GM19328 (cell line): Measurements from ENCODE around the gene ZBTB7C.

Experiments used
- ATAC-seq: cut with Tn5 transposase; IDR thresholded peaks from one replicate; pipeline ENCODE4 v1.9.1; 2021; ENCODE audit warnings: mild to moderate bottlenecking, moderate library complexity; ENCODE audit not compliant: unreplicated experiment

ZBTB7C gene

DNA sequence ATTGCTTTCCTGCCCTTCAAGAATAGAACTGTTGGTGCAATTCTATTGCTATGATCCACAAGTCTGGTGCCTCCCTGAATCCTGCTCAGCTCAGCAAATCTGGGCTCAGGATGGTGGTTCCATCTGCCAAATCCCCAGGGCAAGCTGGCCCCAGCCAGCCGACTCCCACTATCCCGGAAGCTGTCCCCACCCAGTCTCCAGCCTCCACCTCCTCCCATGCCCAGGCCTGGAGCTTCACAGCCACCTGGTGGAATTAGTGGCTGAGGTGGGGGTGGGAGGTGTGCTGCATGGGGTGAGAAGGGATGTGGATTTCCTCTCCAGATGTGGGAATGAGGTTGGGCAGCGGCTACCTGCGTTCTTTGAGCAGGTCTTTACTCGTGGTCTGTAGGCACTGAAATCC, 359.4 kb downstream of the ZBTB7C start:
- ATAC-seq = no peak

DNA sequence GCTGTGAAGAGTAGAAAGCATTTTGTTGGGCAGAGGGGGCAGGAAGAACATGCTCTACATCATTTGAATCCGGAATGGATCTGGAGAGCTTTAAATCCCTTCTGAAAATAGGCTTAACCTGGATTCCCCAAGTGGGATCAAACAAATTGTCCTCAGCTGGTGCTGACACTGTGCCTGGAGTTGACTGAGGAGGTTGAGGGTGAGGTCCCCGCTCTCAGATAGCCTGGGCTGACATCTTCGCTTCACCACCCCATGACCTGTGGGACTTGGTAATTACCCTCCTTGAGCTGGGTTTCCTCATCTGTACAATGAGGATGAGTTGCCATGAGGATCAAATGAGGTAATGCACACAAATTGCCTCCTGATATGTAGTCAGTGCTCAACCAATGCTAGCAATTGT, 360.9 kb downstream of the ZBTB7C start:
- ATAC-seq = no peak

DNA sequence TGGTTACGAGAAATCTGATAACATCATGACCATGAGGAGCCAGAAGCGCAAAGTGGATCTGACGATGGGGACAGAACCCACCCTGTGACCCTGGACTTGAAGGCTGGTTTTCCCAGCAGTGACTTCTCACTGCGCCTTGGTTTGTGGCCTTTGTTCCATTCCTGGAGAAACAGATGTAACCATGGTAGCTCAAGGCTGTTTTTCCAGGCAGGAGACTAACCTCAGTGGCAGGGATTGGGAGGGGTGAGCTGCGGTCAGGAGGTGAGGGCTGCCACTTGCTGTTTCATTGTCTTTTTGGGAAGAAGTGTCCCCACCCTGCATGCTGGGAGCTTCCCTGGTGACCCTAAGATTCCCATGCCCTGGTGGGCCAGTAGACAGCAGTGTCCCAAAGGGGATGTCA, 362.3 kb downstream of the ZBTB7C start:
- ATAC-seq = no peak

DNA sequence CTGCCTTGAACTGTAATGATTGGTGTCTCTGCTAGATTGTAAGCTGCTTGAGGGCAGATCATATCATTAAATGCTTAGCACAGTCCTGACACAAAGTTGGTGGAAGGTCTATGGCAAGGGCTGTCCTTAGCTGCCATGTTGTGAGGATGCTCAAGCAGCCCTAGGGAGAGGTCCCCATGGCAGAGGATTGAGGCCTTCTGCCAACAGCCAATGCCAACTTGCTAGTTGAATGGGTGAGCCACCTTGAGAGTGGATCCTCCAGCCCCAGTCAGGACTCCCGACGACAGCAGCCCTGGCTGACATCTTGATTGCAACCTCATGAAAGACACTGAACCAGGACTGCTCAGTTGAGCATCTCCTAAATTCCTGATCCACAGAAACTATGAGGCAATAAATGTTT, 363.4 kb downstream of the ZBTB7C start:
- ATAC-seq = no peak

DNA sequence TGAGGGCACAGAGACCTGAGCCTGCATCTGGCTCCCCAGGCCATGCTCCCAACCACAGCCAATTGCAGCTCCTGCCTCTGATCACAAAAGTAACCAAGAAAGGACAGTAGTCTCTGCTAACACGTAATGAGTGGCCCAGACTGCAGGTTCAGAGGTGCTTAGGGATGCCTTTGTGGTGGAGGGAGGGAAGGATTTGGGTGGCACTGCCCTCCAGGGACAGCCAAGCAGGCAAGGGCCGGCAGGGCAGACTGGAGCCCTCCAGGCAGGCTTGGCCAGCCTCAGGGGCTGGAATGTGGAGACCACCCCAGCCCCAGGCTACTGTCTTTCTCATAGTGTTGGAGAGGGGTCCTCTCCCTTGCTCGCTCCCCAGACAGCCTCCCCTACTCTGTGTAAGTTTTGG, 364.2 kb downstream of the ZBTB7C start:
- no peak for ATAC-seq

DNA sequence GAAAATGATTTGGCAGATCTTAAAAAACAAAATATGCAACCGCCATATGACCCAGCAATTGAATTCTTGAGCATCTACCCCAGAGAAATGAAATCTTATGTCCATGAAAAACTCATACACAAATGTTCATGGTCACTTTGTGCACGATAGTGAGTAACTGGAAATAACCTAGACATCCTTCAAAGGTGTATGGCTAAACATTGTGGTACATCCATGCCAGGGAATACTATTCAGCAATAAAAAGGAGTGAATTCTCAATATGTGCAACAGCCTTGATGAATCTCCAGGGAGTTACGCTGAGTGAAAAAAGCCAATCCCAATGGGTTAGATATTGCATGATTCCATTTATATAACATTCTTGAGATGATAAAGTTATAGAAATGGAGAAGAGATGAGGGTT, 366.0 kb downstream of the ZBTB7C start:
- ATAC-seq = no peak

DNA sequence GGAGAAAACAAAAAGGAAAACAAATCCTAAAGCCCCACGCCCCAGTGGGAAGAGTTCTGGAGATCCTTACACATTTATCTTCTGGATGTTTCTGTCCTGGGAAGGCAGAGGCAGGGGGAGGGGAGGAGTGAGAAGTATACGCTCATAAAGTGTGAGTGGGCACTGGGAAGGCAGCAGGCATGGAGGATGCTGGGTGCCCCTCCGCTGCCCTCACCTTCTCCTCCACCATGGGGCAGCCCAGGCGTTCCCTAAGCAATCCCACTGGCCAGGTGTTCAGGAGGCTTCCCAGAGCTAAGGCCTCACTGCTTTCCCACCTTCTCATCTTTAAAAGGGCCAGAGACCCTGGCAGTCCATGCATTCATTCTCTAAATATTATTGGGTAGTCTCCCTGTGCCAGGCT, 366.8 kb downstream of the ZBTB7C start:
- ATAC-seq = no peak

DNA sequence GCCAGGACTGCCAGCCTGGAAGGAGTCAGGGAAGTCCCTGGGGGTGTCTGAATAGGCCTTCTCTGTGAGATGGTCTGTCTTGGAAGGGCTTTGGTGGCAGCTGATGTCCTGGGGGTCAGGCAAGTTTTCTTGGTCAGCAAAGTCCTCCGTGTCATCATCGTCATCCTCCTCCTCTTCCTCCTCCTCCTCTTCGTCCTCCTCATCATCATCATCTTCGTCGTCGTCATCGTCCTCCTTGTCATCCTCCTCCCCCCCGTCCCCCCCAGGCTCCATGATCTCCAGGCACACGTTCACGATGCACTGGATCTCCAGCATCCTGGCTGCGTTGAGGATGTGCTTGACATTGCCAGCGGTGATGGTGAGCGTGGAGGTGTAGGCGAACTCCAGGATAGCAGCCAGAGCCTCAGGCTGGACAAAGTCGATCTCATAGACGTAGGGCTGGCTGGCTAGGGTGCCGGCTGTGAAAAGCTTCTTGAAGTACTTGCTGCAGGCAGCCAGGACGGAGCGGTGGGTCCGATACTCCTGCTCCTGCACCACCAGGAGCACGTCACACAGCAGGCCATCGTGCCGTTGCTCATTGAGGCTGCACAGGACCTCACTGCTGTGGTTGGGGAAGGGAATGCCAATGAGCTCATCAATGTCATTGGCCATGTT, 368.6 kb downstream of the ZBTB7C start:
- ATAC-seq = no peak

DNA sequence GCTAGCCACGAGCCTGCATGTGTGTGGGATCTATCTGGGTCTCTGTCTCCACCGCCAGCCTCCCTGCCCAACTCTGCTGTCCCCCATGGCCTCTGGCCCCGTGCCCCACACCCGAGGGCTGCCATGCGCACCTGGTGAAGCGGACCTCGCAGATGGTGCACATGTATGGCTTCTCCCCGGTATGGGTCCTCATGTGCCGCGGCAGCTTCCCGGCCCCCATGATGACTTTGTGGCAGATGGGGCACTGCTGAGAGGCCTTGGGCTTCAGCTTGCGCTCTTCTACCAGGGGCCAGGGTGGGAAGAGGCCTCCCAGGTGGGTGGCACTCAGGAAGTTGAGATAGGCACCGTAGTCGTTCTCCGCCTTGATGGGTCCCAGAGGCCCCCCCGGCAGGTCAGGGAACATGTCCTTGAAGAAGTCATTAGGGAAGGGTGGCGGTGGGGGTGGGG, 369.4 kb downstream of the ZBTB7C start:
- ATAC-seq = no peak

DNA sequence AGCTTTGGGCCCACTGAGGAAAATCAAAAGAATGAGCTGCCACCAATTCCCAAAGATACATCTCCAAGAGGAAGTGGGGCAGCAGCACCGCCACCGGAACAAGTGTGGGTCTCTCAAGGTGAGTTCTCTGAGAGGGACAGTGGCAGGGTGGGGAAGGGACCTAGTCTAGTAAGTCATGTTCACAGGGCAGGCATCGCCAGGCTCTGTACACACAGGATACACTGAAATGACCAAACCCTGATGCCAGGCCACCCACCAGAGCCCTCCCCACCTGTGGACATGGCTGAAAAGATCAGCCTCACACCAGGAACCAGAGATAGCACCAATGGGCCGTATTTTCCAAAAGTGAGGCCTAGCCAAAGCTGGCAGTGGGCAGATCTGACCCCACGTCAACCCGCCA, 370.5 kb downstream of the ZBTB7C start:
- no peak for ATAC-seq

DNA sequence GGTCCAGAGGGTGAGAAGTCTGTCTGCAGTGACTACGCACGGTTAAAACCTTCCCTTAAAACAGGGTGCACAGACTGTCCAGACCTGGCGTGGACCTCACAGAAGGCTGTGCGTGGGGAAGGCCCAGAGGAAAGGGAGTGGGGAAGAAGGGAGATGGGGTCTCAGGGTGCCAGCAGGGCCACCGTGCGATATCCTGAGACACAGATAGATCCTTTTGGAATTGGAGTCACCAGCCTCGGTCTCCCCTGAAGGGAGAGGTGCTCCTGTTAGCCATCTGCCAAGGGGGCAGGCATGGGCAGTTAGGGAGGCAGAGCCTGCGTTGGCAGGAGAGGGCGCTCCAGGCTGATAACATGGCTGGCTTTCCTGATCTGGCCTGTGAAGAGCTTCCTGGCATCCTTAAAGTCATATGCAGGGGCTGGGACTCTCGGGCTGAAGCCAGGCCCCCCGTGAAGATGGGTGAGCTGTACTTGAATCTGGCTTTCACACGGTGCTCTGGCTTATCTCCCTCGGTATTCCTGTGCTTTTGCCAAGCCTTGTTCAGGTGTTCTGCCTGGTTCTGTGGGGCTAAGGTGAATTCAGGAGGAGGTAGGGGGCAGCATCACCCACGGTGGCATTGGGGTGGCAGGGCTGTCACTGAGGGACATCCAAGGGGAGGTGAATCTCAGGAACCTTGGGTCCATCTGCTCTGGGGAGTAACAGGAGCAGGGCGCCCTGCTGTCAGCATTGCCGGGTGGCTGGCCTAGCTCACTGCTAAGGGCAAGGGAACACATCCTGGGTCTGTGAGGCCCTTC, 371.5 kb downstream of the ZBTB7C start:
- ATAC-seq = no peak

DNA sequence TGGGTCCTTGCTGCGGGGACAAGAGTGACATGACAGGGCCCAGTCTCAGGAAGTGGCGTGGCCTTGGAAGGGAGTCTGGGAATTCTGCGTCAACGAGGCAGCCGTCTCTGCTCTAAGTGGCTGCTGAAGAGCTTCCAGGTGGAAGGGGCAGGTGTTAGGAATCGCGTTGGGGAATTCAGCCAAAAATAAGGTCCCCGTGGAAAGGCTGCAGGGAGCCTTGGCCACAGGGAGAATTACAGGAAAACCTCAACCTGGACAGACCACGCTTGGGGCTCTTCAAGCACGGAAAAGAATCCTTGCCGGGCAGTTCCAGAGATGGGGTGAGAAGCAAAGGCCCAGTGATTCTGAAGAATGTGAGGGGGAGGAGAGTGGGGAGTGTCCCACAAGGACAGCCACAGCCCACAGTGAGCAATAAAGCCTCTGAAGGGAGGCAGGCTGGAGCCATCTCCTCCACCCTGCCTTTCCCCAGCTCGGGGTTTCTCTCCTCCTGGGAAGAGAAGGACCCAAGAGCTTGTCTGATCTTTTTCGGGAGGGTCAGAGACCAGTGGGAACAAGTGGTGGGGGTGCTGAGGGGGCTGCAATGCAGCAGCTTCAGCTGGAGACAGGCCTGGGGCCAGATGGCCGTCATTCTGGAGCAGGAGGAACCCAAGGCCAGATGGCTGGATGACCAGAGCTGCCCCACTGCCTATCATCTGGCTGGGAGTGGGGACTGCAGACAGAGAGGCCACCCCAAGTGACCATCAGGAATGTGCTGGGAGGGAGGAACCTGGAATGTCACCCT, 372.4 kb downstream of the ZBTB7C start:
- ATAC-seq = no peak

DNA sequence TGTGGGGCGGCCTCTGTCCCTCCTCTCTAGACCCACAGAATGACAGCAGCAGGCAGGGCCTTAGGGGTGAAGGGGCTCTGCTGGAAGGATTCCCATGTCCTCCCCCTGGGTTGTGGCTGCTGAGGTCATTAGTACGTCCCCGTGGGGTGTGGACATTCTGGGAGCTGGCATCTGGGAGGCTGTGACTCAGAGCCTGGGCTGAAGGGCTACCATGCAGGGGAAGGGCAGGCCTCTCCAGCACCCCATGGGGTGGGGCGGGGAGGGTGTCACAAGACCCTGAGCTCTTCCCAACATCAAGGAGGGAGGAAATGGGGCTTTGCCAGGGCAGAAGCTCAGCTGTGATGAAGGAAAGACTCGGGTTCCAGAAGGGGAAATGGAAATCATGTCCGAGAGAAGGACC, 373.0 kb downstream of the ZBTB7C start:
- ATAC-seq = no peak

DNA sequence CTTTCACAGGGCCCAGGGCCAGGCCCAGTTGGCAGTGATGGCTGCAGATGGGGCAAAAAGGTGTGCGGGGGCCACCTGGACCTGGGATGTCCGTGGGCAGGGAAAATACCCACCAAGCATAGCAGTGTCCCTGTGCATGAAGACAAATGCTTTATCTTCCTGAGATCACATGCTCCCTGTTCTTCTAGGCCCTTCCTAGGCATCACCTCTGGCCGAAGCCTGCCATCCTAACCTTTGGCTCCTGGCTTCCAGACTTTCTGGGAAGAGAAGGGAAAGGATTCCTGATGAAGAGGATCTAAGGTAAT, 373.7 kb downstream of the ZBTB7C start:
- ATAC-seq = no peak

DNA sequence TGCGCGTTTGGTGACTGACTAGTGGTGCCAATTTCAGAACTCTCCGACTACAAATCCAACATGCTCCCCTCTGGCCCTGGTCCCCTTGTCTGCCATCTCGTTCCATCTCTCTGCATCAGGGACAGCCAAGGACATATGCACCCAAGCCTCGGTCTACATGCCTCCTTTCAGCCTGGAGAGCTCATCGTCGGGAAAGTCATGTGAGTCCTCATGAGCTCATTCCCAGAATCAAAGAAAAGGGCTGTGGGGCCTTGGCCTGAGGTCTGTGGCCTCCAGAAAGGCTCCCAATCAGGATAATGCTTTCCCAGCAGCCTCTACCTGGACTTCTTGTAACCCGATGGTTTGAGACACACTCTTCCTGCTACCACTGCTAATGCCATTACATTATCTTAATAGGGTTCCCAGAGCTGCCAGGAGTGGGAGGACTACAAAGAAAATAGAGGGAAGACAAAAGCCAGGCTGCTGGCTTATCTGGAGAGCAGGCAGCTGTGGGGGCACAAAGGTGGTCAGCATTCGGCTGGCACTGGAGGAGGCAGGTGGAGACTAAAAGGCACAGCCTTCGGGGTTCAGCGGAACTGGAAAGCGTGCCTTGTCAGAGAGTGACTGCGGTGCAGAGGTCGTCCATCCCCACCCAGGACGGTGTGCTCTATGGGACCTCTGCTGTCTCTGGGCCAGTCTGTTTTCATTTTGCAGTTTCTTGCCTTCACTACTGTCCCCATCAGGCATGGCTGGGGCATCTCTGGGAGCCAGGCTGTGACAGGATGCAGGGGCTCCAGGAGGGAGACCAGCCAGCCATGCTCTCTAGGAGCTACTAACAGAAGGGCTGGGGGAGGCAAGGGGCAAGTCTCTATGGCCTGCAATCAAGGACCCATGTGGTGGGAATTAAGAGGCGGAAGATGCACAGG, 374.3 kb downstream of the ZBTB7C start:
- no peak for ATAC-seq

DNA sequence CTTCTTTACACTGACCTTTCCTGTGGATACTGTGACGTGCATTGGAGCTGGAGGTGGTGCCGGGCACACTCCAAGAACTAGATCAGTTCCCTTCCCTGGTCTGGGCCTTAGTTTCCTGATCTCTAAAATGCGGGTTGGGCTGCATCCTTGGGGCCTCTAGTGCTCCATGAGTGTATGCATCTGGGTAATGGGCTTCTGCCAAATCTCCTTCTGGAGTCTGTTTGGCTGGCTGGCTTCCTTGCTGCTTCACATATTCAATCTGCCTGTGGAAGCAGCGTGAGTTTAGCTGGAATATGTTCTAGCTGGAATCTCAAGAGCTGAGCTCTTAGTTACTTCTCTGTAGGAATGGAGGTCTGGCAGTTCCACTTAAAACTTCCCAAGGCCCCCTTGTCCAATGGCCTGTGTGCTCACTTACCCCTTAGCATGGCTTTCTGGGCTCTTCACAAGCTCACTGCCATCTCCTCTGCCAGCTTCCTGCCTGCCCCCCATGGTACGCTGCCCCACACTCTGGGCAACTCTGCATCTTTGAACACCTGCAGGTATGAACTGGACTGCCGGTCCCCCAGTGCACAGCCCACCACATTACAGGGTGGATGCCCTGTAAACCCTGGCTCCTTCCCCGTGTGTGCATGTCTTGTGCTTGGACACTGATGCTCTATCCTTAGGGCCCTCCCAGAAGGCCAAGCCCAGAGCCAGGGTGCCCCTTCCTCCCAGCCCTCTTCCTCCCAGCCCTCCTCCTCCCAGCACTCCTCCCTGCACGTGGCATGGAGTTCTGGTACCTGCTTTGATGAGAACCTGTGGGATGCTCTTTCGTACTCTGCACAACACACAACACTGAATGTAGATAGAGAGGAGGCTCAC, 375.2 kb downstream of the ZBTB7C start:
- ATAC-seq = no peak

DNA sequence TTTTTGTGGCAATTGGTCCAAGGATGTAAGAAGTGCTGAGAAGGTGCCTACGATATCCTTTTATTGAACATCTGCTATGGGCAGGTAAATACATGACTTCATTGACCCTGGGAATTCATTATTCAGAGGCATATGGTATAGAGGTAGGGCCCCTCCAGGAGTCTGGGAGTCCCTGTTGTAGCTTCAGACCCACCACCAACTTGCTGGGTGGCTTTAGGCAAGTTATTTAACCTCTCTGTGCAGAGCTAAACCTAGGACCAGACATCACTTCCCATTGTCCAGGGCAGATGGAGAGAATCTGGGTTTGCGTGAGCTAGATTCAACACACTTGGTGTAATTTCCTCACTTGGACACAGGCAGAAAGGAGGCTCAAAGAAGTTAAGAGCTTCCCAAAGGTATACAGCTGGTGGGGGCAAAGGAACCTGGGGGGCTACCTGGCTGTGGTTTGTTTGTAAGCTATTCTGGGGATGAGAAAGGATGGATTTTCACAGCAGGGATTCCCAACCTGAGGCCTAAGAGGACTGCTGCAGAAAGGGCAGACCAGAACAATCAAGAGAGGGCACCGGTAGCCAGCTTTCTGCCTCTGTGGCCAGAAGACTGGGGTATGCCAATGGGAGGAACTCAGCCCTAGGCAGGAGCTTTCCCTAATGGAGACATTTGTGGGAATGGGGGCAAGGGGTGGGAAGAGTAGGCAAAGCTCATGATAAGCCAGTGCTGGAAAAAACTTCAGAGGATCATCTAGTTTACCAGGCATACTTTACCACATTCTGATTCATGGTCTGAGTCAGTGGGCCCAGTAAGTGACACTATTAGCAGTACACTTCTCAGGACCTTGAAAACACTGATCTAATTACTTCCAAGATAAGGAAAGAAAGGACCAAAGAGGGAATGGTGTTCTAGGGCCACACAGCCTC, 376.1 kb downstream of the ZBTB7C start:
- no peak for ATAC-seq

DNA sequence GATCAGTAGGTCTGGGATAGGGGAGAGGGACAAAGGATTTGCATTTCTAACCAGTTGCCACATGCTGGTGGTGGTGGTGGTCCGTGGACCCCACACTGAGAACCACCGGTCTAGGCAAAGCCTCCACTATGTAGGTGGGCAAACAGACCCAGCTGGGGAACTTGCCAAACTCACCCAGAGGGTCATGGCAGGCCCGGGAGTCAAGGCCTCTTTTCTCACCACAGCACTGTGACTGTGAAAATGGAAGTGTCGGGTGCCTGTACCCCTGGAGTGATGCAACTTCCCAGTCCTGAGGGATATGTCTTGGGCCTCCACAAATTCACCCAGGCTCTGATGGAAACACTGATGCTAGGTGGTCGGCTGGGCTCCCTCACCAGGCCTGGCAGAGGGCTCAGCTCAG, 377.5 kb downstream of the ZBTB7C start:
- ATAC-seq = no peak
